HTR-8/SVneo (cell line): ENCODE results near the gene IMMP2L.
"Not testable (repeated sequence)": the region's sequence is repeated elsewhere in the genome, so short reads cannot be mapped to it uniquely, and the experiment has no call there.

Experiments used
- DNase-seq: peaks from one replicate; pipeline ENCODE4 v3.0.0; 2011; ENCODE audit warnings: low spot score, mixed read lengths; ENCODE audit not compliant: insufficient read length
- FAIRE-seq: peaks from 2 replicates; lab custom pipeline; 2011; peaks lifted over from hg19 to GRCh38; lab: Jason Lieb, UNC

Gene IMMP2L

DNA sequence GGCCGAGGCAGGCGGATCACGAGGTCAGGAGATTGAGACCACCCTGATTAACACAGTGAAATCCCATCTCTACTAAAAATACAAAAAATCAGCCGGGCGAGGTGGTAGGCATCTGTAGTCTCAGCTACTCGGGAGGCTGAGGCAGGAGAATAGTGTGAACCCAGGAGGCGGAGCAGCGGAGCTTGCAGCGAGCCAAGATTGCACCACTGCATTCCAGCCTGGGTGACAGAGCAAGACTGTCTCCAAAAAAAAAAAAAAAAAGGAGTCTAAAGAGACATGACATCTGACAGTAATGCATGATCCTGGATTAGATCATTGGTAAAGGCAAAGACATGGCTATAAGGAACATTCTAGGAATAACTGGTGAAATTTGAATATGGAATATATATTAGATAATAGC lies 489.6 kb downstream of the IMMP2L start:
- not testable (repeated sequence) for FAIRE-seq, DNase-seq

DNA sequence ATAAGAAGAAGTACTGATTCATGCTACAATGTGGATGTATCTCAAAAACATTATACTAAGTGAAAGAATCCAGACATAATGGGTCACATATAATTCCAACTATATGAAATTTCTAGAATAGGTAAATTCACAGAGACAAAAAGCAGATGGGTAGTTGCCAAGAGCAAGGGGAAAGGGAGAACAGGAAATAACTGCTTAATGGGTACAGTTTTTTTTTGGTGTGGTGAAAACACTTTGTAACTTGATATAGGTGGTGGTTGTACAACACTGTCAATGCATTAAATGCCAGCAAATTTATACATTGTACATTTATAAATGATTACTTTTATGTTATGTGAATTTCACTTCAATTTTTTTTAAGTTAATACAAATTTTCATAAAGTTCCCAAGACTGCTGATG lies 490.7 kb downstream of the IMMP2L start:
- DNase-seq, result no peak

DNA sequence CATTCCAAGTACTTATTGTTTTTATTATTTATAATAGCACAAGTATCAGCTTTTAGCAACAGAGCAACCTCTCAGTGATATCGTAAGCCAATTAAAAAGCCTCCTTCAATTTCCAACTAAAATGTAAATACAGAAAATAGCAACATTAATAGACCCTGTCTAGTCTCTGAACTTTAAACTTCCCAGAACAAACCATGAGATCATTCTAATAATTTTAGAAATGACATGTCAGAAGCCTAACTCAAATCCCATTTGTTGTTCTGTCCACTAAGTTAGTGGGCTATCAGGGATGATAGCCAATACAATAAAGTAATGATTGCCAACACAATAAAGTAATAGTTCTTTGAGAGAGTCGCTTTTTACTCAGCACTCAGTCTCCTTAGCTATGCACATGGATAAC lies 493.7 kb downstream of the IMMP2L start:
- no peak for DNase-seq
- FAIRE-seq, result no peak

More for the DNA sequence above, 490.7 kb downstream of the IMMP2L start:
- no peak for FAIRE-seq

DNA sequence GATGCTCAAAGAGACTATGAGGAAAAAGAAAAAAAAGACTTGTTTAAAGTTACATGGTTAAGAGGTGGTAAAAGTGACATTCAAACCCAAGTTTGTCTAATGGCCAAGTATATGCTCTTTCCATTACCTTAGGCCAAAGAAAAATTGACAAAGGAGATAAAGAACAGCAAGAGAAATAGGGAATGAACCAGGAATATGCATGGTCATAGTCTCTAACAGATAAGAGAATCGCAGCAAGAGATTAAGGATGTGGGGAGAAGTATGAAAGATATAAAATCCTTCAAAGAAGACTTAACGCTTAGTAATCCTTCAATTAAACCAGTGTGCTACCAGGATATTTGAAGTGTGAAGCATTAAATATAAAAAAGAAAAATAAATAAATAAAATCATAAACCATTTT lies 494.6 kb downstream of the IMMP2L start:
- DNase-seq (no peak), FAIRE-seq (no peak)

DNA sequence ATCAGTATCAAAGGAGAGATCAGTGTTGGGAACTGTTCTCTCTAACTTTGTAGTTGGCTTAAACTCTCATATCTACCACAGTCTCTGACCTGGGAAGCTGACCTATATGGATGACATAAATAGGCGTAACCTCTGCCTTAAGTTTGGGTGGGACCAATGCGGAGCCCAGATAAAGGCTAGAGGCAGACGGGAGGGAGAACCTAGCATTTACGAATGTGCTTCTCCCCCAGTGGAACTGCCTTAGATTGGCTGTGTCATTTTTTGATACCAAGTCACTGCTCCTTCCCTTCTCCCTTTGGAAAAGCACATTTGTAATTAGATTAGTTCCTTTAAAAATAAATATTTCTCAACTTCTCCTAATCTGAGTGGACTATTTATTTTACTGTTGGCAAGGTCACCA lies 495.0 kb downstream of the IMMP2L start:
- no peak for DNase-seq
- no peak for FAIRE-seq

DNA sequence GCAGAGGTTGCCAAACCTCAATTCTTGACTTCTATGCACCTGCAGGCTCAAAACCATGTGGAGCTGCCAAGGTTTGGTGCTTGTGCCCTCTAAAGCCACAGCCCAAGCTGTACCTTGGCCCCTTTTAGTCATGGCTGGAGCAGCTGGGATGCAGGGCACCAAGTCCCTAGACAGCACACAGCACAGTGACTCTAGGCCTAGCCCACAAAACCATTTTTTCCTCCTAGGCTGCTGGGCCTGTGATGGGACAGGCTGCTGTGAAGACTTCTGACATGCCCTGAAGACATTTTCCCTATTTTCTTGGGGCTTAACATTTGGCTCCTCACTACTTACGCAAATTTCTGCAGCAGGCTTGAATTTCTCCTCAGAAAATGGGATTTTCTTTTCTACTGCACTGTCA lies 499.1 kb downstream of the IMMP2L start:
- DNase-seq (no peak), FAIRE-seq (no peak)

DNA sequence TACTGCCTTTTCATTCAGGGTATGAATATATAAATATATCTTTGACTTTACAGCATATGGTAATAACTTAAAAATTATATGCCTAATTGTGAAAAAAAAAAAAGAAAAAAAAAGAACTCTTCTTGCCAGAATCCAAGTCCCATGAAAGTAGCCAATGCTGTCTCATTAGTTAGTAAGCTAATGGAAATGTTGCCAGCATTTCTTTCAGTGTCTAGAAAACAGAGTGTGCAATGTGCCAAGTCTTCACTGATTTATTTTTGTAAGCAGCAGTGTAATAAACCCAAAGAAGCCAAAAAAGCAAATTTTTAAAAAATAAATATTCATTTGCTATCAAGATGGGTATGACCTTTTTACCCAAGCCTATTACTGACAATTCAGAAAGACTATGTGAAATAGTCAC lies 502.5 kb downstream of the IMMP2L start:
- no peak for DNase-seq
- FAIRE-seq, result no peak

DNA sequence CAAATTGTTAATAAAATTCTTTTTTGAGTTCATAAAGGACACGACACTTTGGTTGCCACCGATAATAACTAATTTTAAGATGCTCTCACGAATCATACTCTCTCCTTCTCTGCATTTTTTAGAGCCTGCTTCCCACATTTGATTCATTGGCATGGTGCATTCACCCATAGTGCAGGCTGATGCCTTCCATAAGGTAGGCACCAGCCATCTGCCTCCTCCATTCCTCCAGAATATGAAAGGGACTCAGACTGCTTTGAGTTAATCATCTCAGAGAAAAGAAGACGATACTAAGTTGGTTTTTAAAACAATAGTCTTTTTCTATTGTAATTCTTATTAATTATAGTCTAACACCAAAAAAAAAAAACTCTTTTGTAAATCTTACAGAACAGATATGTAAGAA lies 505.2 kb downstream of the IMMP2L start:
- DNase-seq (no peak), FAIRE-seq (no peak)

DNA sequence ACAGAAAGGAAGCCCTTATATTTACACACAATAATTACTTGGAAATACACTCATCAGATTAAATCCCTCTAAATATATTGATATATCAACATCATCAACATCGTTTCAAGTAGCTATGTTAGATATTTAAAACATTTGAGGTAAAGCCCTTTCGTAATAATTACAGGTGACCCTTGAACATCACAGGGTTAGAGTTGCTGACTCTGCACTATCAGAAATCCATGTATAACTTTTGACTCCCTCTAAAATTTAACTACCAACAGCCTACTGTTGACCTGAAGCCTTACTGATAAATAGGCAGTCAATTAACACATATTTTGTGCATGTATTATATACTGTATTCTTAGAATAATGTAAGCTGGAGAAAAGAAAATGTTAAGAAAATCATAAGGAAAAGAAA lies 505.9 kb downstream of the IMMP2L start:
- FAIRE-seq (no peak), DNase-seq (no peak)

DNA sequence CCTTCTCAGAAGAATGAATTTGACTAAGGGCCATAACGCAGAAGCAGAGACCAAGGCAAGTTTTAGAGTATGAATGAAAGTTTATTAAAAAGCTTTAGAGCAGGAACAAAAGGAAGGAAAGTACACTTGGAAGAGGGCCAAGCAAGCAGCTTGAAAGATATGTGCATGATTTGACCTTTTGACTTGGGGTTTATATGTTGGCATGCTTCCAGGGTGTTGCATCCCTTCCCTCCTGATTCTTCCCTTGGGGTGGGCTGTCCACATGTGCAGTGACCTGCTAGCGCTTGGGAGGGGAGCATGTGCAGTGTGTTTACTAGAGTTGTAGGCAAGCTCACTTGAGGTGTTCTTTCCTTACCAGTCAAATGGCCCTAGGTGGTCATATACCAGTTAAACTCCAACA lies 509.3 kb downstream of the IMMP2L start:
- DNase-seq, result no peak
- FAIRE-seq, result no peak

DNA sequence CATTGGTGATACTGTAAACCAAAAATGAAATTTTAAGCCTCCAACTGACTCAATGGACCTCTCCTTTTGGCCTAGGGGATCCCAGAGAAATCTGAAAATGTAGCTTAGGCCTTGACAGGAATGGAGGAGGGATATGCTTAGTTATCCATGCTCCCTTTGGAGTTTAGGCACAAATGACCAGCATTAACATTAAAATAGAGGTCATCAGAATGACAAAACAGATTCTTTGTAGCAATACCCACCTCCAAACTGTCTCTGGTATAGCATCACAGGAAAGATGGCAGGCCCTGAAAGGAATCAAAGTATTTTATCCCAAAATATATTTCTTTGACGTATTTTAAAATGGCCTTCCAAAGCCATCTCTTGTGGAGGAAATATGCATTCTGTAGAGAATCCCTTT lies 510.5 kb downstream of the IMMP2L start:
- FAIRE-seq, result no peak
- DNase-seq, result no peak

DNA sequence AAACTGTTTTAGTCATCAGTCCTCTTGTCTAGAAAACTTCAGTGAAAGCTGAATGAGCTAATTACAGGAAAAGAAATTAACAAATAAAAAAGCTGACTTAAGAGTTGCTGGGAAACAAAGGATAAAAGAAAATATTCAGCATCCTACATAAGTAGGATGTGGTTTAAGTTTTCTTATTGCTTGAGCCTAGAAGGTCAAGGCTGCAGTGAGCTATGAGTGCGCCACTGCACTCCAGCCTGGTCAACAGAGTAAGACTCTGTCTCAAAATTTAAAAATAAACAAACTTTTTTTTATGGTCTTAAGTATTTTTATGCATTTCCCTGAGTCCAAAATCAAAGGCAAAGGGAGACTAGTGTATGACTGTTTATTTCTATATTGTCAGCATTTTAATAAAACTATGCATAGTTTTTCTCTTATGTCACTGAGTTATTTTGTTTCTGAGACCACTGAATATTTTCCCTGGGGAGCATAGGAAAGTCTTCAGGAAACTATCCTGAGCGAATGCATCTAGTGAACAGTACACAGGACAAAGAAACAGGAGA lies 511.3 kb downstream of the IMMP2L start:
- no peak for DNase-seq
- no peak for FAIRE-seq

DNA sequence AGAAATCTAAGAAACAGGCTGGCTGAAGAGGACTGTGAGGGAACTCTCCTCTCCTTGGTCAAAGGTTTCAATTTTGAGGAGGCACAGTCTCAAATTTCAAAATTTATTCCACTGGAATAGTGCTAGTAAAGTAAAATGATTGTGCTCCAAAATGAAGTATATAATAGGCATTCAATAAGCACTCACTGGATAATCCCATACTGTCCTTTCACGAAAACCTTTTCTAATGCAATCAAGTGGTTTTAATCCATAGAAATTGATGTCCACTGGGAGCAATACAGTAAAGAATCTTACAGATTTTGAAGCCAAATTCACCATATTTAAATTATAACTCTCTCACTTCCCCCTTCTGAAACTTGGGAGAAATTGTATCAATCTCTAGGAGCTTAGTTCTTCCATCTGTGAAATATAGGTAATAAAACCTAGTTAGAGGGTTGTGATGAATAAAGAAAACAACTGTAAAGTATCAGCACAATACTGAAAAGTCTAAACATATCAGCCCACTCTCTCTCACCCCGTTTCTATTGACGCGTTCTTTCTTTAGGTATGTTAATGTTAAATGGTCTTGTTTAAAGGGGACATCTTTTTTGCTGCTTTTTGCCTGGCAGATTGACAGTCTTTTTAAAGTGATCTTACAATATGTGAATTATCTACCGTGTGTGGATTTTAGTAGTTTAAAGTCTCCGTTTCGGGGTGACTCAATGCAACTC lies 512.2 kb downstream of the IMMP2L start:
- DNase-seq, result no peak
- FAIRE-seq, result no peak

DNA sequence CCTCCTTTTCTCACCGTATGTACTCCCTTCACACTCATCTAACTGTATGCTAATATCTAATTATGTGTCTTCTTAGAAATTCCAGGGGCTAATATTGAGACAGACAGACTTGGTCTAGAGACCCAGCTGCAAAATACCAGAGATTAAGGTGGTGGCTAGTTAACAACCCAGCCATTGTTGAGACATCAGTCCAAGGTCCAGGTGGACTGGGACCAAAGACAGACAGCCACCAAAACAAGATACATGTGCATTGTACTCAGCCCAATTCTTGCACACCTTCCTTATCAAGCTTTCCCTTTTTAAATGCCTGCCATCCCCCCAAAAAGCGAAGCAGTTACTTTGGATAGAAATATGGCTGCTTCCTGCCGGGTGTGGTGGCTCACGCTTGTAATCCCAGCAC lies 514.7 kb downstream of the IMMP2L start:
- no peak for DNase-seq
- FAIRE-seq, result no peak

DNA sequence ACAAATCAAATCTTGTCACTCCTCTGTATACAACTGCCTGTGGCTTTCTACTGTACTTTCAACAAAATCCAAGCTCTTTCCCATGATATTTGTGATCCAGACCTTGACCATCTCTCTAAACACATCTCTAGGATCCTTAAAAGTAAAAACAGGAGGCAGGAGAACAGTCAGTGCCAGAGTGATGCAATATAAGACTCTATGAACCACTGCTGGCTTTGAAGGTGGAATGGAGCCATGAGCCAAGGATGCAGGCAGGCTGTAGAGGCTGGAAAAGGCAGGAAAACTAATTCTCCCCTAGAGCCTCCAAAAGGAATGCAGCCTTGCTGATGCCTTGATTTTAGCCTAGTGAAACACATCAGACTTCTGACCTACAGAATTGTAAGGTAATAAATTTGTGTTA lies 516.8 kb downstream of the IMMP2L start:
- DNase-seq (no peak), FAIRE-seq (no peak)

DNA sequence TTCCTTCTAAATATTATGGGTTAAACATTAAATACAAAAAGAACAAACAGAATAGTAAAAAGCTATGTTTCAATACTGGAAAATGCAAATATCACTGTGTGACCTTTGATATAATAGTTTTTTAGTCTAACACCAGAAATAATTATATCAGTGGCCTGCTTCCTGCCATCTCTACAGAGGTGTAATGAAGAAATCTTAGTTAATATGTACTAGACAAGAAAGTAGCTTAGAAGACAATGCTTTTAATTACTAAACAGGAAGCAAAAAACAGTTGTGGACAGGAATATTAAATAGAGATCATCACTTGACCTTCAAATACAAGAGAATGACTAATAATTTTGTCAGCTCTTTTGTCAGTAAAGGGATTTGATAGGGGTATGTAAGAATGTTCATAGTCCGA lies 518.7 kb downstream of the IMMP2L start:
- FAIRE-seq, result no peak
- DNase-seq, result no peak

DNA sequence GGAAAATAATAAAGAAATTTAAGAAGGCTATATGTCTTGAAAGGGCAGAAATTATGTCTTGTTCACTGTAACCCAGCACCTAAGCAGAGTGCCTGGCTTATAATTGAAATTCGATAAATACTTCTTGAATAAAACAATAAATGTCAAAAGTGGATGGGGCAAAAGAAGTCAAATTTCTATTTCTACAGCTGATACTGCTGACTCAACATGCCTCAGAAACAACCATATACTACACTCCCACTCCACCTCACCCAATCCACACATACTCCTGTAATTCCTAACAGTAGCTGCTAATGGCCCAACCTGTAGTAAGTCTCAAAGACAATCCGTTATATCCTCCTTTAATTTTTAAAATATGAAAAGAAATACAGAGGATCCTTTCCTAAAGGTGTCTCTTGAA lies 519.5 kb downstream of the IMMP2L start:
- FAIRE-seq, result no peak
- DNase-seq, result no peak

DNA sequence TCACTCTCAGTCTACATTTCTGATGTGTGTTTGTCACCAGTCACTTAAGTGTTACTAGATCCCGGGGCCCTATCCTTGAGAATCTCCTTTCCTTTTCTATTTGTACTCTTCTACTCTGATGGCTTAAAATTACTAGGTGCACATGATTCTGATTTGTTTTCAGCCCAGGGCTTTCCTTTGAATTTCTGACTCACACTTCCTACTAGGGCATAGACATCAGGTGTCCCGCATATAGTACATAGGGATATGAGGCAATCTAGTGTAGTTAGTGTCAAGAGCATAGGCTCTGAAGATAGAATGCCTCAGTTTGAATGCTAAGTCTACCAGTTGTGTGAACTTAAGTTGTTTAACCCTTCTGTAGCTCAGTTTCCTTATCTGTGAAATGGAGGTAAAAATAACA lies 520.7 kb downstream of the IMMP2L start:
- FAIRE-seq (no peak), DNase-seq (no peak)

DNA sequence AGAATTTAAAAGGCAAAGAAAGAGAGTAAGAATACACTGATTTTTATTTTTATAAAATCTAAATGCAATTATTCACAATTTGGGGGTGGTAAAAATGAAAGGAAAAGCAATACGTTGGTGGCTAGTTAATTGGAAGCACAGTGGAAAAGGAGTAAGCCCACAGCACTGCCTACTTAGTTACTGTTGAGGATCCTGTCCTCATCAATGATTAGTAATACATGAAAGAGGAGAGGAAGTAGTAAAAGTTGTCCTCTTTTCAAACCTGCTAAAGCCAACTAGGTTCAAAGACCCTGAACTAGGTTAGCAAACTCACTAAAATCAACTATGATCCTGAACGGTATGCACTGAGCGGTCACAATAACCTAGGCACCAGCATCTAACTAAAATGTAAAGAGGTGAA lies 524.1 kb downstream of the IMMP2L start:
- FAIRE-seq (no peak), DNase-seq (no peak)

DNA sequence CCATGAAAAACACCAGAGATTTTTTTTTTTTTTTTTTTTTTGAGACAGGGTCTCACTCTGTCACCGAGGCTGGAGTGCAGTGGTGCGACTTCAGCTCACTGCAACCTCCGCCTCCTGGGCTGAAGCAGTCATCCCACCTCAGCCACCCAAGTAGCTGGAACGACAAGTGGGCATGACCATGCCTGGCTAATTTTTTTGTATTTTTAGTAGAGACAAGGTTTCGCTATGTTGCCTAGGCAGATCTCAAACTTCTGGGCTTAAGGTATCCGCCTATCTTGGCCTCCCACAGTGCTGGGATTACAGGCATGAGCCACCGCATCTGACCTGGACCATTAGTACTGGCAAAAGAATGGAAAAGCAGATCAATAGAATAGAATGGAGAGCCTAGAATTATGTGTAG lies 530.4 kb downstream of the IMMP2L start:
- DNase-seq (no peak), FAIRE-seq (no peak)

DNA sequence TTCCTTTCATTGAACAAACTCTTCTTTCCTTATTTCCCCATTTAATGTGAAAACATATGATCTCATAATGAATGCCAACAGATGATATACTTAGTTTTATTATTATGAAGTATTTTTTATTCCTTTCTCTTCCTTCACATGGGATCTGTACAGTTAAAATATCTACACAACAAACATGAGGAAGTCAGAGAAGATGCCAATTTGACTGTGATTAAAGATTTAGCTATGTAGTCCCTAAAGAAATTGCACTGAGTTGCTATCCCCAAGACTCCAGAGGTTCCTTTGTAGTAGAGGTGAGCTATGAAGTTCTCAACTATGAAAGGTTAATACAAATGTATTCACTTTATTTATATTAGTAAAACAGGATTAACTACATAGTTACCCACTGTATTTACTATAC lies 532.0 kb downstream of the IMMP2L start:
- FAIRE-seq (no peak), DNase-seq (no peak)

DNA sequence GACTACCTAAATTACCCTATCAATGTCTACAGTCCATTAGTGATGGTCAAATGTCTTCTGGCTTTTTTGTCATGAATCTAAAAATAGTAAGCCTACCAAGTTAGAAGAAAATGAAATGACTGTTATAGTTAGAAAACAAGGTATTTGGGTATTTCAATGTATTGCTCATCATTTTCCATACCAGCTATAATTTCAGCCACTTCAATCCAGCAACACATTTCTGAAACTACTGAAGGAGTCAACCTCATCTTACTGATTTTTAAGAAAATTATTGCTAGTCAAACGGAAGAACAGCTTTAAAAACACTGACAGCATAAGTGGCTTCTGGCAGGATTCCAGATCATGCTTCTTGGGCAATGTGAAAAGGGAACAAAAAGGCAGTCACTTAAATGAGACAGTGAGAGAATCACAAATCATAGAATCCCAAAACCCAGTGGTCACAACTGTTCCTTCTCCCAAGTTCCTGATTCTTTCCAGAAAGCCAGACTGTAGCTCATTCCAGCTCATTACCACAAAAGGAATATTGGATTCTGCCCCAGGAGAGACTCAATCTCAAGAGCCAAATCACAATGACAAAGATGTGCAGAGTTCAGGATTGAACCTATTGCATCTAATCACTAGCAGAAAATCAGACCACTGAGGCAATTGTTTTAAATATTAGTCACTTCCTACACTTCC lies 532.6 kb downstream of the IMMP2L start:
- DNase-seq, result no peak
- FAIRE-seq, result no peak
